GM12874 (cell line): ENCODE measurements around the gene RPP25L.

Experiments used
- TF ChIP-seq, protein P1 (sequence below): IDR thresholded peaks from 2 replicates; pipeline ENCODE4 v1.5.1; 2011; ENCODE audit warnings: low read depth, mild to moderate bottlenecking, control low read depth, low read length, moderate library complexity; ENCODE audit not compliant: insufficient read depth

Gene RPP25L

DNA sequence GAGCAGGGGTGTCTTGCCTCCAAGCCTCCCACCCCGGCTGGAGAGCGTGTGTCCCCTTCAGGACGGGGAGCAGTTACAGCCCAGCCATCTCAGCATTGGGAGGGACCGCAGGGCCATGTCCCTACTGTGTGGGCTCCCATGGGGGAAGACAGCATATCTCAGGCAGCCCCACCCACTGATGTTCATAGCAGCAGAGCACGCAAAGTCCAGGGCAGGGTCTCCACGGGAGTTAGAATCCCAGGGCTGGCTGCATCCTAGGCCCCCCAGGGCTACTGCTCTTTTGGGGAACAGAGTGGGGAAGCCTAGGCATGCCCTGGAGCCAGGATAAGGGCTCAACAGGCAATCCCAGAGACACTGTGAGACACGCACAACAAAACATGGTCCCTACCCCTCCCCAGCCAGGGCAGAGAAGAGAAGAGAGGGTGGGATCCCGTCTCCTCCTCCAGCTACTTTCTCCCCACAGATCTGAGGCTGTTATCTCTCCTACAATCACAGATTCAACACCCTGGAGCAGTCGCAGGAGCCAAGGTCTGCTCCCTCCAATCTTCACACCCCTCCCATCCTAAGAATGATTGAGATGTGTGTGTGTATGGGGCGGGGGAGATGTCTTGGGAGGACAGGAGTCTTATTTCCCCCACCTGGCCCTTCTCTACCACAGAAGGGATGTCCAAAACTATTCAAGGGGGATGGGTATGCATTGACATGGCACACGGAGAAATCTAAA, 25.8 kb downstream of the RPP25L start:
- TF ChIP-seq, protein P1, sequence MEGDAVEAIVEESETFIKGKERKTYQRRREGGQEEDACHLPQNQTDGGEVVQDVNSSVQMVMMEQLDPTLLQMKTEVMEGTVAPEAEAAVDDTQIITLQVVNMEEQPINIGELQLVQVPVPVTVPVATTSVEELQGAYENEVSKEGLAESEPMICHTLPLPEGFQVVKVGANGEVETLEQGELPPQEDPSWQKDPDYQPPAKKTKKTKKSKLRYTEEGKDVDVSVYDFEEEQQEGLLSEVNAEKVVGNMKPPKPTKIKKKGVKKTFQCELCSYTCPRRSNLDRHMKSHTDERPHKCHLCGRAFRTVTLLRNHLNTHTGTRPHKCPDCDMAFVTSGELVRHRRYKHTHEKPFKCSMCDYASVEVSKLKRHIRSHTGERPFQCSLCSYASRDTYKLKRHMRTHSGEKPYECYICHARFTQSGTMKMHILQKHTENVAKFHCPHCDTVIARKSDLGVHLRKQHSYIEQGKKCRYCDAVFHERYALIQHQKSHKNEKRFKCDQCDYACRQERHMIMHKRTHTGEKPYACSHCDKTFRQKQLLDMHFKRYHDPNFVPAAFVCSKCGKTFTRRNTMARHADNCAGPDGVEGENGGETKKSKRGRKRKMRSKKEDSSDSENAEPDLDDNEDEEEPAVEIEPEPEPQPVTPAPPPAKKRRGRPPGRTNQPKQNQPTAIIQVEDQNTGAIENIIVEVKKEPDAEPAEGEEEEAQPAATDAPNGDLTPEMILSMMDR, result no peak

DNA sequence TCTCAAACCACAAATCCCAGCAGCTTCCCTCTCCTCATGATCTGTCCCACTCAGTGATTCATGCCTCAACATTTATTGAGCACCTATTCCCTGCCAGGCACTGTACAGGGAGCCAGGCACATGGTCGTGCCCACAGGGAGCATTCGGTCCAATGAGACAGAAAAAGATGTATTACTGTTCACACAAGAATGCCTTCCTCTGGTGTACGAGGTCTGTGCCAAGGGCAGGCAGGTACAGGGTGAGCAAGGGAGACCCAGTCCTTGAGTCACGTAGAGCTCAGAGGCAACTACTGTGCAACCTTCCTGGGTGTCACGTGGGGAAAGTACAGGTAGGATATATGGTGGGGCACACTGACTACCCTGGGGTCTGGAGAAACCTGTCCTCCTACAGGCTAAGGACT, 26.9 kb downstream of the RPP25L start:
- TF ChIP-seq, protein P1, result no peak

DNA sequence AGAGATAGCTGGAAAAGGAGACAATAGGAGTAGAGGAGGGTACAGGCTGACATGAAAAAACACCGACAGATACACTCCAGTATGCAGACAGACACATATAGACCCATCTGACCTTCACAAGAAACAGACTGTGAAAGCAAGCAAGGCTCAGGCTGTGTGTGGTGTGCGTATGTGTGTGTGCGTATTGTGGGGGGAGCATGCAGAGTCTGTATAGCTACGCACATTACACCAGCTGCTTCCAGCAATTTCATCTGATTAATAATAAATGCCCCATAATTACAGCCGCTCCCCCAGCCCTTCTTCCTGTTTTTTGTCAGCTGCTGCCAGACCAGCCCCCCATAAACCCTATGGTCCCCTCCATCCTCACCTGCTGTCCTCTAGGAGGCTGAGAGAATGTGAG, 29.1 kb downstream of the RPP25L start:
- TF ChIP-seq, protein P1, result no peak

DNA sequence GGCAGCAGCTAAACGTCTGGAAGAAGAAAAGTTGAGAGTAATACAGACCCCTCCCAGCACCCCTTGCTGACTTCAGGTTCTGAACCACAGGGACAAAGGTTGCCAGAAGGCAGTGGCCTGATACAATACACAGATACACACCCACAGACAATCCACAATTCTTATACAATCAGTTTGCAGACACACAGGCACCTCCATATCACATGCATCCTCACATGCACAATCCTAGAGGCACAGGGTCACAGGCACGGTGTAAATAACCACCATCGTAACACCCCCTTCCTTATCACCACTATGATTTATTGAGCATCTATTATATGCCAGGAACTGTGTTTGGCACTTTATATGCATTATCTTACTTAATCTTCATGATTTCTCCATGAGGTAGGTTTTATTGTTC, 30.6 kb downstream of the RPP25L start:
- TF ChIP-seq, protein P1, result no peak

DNA sequence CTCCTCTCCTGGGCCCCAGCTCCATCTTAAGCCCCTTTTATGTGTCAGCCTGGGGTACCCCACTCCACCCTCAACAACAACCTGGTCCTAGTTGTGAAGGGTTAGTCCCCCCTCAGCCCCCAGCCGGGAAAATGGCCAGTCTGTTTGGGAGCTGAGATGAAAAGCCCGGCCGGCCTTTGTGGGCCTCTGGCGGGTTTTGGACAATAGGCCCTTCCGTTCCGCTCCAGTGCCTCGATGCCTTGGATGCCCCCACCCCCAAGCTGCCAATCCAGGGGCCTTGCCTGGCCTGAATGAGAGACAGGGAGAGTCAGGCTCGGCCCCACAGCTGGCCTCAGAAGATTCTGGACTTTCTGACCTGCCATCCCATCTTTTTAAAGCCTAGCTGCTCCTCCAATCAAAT, 31.5 kb downstream of the RPP25L start:
- TF ChIP-seq, protein P1, result no peak

DNA sequence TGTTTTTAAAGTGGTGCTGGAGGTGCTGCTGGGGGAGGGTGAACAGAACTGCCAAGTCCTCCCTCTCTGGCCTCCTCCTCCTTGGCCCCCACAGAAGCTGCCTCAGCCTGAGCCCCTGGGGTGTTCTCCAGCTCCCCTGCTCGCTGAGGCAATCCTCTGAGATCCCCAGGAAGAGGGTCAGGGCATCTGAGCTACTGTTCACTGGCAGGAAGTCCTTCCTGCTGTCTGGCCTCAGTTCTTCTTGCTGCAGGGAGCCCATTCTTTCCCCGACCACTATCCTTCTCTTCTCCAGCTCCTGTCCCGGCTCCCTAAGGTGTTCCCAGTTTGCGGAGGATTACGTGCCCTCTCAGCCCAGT, 32.1 kb downstream of the RPP25L start:
- TF ChIP-seq, protein P1, result no peak

DNA sequence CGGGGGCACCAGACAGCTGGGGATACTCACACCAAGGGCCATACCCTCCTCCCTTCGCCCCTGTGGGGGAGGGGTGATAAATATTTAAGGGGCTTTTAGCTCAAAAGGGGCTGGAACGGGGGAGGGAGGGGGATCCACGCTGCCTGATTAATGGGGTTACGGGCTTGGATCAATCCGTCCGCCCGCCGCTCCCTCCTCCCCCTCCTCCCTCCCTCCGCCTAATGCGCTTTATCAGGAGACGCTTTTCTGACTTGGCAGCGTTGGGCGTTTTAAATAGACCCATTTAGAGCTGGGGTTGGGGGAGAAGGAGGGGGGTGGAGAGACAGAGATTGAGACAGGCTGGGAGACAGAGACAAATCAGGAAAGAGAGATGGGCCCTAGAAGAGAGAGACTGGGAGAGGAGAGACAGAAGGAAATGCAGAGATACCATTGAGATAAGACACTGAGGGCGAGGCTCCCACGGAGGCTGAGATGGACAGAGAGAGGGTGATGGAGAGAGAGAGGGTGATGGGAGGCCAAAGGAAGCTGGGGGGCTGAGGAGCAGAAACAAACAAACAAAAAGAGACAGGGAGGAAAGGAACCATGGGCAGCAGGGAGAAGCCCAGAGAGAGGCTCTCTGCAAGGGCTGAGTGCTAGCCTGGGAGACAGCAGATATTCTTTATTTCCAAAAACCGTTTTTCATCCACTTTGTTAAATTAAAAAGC, 32.6 kb downstream of the RPP25L start:
- TF ChIP-seq, protein P1, result no peak
